NCI-H1105 treated with DMSO at 0.1 percent for 48 hours (cell line): ENCODE measurements around the gene APBB2.

Source experiments
- DNase-seq: peaks from one replicate; lab custom pipeline; 2025; lab: John Stamatoyannopoulos, UW

The APBB2 gene

GRCh38 chr4:41189076-41189475 lies 25.3 kb downstream of the APBB2 start:
- DNase-seq: no peak

- DNase-seq: no peak
These were observed 28.4 kb downstream of the APBB2 start for GRCh38 chr4:41185614-41186592.

GRCh38 chr4:41184009-41184408 lies 30.3 kb downstream of the APBB2 start:
- no peak for DNase-seq

- no peak for DNase-seq
These were observed 31.3 kb downstream of the APBB2 start for GRCh38 chr4:41183021-41183553.

- peak; percentile 67 for DNase-seq
These were observed 33.3 kb downstream of the APBB2 start for GRCh38 chr4:41181037-41181436.

- DNase-seq: no peak
These were observed 34.7 kb downstream of the APBB2 start for GRCh38 chr4:41179498-41180195.

GRCh38 chr4:41178372-41179370 lies 35.7 kb downstream of the APBB2 start:
- no peak for DNase-seq

- no peak for DNase-seq
These were observed 37.3 kb downstream of the APBB2 start for GRCh38 chr4:41177016-41177415.

- DNase-seq: no peak
These were observed 38.0 kb downstream of the APBB2 start for GRCh38 chr4:41176340-41176739.

GRCh38 chr4:41175794-41176193 lies 38.5 kb downstream of the APBB2 start:
- no peak for DNase-seq

GRCh38 chr4:41174444-41174843 lies 39.9 kb downstream of the APBB2 start:
- DNase-seq: no peak

GRCh38 chr4:41172786-41173185 lies 41.6 kb downstream of the APBB2 start:
- no peak for DNase-seq

GRCh38 chr4:41169256-41169800 lies 45.0 kb downstream of the APBB2 start:
- DNase-seq: peak; percentile 79

GRCh38 chr4:41167191-41167590 lies 47.2 kb downstream of the APBB2 start:
- DNase-seq: no peak

- no peak for DNase-seq
These were observed 49.9 kb downstream of the APBB2 start for GRCh38 chr4:41164405-41164804.

- DNase-seq: no peak
These were observed 53.0 kb downstream of the APBB2 start for GRCh38 chr4:41161355-41161754.

- no peak for DNase-seq
These were observed 53.5 kb downstream of the APBB2 start for GRCh38 chr4:41160856-41161255.

- no peak for DNase-seq
These were observed 54.1 kb downstream of the APBB2 start for GRCh38 chr4:41160012-41160789.

- DNase-seq: no peak
These were observed 55.6 kb downstream of the APBB2 start for GRCh38 chr4:41158756-41159155.

- DNase-seq: no peak
These were observed 56.1 kb downstream of the APBB2 start for GRCh38 chr4:41158274-41158673.

GRCh38 chr4:41157009-41157408 lies 57.3 kb downstream of the APBB2 start:
- no peak for DNase-seq
